Measurements from ENCODE around the gene HHAT. TPM values are rescaled to one million over a fixed set of nuclear protein-coding genes. Genes with fewer than 3 reads are reported as not detected.
A peak's percentile ranks its signal among the peaks of the same experiment; 100 is the strongest.

HHAT gene
- total RNA-seq, 4 donors from 2014 or later: 0.31 to 0.33 (median 0.33) TPM; not detected in 1

DNA sequence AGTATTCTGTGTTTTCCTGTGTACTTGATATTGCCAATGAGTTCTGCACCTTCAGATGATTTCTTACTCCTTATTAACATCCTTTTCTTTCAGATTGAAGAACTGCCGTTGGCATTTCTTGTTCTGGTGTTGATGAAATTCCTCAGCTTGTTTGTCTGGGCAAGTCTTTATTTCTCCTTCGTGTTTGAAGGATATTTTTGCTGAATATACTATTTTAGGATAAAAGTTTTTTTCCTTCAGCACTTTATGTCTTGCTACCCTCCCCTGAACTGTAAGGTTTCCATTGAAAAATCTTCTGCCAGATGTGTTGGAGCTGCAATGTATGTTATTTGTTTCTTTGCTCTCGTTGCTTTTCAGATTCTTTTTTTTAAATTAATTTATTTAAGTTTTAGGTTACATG, 265.9 kb downstream of the HHAT start:
- H3K27ac ChIP-seq: no peak overlapping the region
- no peak for DNase-seq
- no peaks in the 10 kb centered on the region for H3K4me1 ChIP-seq
- no peak overlapping the region for H3K4me3 ChIP-seq
- in situ Hi-C loops (cut with MboI; ENCODE audit: low sequenced_read_pairs in 4 of 4) (loop anchor here in 2 of 4 donors (25.0 kb wide), 2 partner anchors 543 to 1068 kb away; partner anchors contain the start of gene KCNH1 (in 2 of the 2)), intact Hi-C loops (cut with DNase I; ENCODE audit: low total_unique reads) (loop anchor here (5.0 kb wide), 1 partner anchor 538 kb away; the partner anchor contains the start of gene KCNH1)
- no peak for ATAC-seq
- no peaks in the 10 kb centered on the region for H3K27me3 ChIP-seq
- no peaks in the 10 kb centered on the region for H3K9me3 ChIP-seq
- TF ChIP-seq CTCF (IDR thresholded peaks at IDR 0.05 in 4 of 5, conservative IDR thresholded peaks at IDR 0.05 in 1 of 5) (no peak), POLR2A (IDR thresholded peaks at IDR 0.05) (no peak)
- H3K36me3 ChIP-seq: no peaks in the 10 kb centered on the region

DNA sequence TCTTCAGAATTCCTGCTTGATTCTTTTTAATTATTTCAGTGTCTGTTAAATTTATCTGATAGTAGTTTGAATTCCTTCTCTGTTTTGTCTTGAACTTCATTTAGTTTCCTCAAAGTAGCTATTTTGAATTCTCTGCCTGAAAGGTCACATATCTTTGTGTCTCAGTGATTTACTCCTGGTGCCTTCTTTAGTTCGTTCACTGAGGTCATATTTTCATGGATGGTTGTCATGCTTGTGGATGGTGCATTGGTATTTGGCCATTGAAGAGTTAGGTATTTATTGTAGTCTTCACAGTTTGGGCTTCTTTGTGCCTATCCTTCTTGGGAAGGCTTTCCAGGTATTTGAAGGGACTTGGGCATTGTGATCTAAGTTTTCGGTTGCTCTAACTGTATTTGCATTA, 267.9 kb downstream of the HHAT start:
- no peak for TF ChIP-seq POLR2A (IDR thresholded peaks at IDR 0.05)

DNA sequence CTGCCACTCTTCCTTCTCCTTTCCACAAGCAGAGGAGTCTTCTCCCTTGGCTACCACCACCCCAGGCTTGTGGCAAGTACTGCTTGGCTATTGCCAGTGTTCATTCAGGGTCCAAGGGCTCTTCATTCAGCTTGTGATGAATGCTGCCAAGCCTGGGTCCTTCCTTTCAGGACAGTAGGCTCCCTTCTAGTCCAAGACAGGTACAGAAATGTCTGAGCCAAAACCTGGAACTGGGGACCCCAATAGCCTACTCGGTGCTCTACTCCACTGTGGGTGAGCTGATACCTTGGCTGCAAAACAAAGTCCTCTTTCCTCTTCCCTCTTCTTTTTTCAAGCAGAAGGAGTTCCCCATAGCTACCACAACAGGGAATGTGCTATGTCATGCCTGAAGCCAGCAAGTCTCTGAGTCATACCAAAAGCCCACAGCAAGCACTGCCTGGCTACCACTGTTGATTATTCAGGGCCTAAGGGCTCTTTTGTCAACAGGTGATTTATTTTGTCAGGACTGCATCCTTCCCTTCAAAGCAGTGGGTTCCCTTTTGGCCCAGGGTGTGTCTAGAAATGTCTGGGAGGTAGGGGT, 268.9 kb downstream of the HHAT start:
- Histone ChIP-seq H3K27me3 (no peaks in the 10 kb centered on the region), H3K27ac (peak overlapping the region; percentile 3 to 58 (median 18))
- peak in 1 of 2 donors; percentile 36 for ATAC-seq

More for the DNA sequence above, 267.9 kb downstream of the HHAT start:
- ATAC-seq: no peak
- no peak for DNase-seq
- in situ Hi-C loops (cut with MboI; ENCODE audit: low sequenced_read_pairs in 4 of 4): loop anchor here in 2 of 4 donors (25.0 kb wide), 2 partner anchors 541 to 1066 kb away; partner anchors contain the start of gene KCNH1 (in 2 of the 2)
- H3K9me3 ChIP-seq: no peaks in the 10 kb centered on the region
- no peaks in the 10 kb centered on the region for H3K4me1 ChIP-seq
- H3K27ac ChIP-seq: no peak overlapping the region
- intact Hi-C loops (cut with DNase I; ENCODE audit: low total_unique reads): loop anchor here (5.0 kb wide), 1 partner anchor 536 kb away; the partner anchor contains the start of gene KCNH1
- no peaks in the 10 kb centered on the region for H3K27me3 ChIP-seq
- no peaks in the 10 kb centered on the region for H3K36me3 ChIP-seq
- no peak overlapping the region for H3K4me3 ChIP-seq

DNA sequence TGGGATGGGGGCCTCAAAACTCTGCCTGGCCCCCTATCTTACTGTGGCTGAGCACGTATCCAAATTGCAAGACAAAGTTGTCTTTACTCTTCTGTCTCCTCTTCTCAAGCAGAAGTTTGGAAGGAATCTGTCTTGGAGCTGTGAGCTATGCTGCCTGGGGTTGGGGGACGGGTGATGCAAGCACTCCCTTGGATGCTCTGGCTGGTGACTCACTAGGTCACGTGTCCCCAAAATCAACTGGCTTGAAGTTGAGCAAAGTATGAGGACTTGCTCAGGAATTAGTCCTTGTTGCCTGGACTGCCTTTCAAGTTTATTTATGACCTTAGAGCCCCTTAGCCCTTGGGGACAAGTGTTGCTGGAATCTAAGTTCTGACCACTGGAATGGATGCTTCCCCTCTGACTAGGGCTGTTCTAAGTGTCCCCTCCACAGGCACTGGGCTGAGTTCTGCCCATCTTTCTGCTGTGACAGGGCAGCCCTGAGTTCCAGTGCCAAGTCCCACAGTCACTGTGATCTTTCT, 269.5 kb downstream of the HHAT start:
- DNase-seq: peak; percentile 41 to 72
- no peaks in the 10 kb centered on the region for H3K4me1 ChIP-seq

More for the DNA sequence above, 268.9 kb downstream of the HHAT start:
- H3K4me1 ChIP-seq: no peaks in the 10 kb centered on the region
- no peaks in the 10 kb centered on the region for H3K36me3 ChIP-seq
- peak in 1 of 2 donors; percentile 15 for DNase-seq
- TF ChIP-seq CTCF (IDR thresholded peaks at IDR 0.05 in 4 of 5, conservative IDR thresholded peaks at IDR 0.05 in 1 of 5) (no peak), POLR2A (IDR thresholded peaks at IDR 0.05) (no peak)
- intact Hi-C loops (cut with DNase I; ENCODE audit: low total_unique reads) (loop anchor here (5.0 kb wide), 1 partner anchor 535 kb away; the partner anchor contains the start of gene KCNH1), in situ Hi-C loops (cut with MboI; ENCODE audit: low sequenced_read_pairs in 4 of 4) (loop anchor here in 2 of 4 donors (25.0 kb wide), 2 partner anchors 540 to 1065 kb away; partner anchors contain the start of gene KCNH1 (in 2 of the 2))
- H3K9me3 ChIP-seq: no peaks in the 10 kb centered on the region
- no peak overlapping the region for H3K4me3 ChIP-seq

More for the DNA sequence above, 269.5 kb downstream of the HHAT start:
- intact Hi-C loops (cut with DNase I; ENCODE audit: low total_unique reads) (loop anchor here (5.0 kb wide), 1 partner anchor 534 kb away; the partner anchor contains the start of gene KCNH1), in situ Hi-C loops (cut with MboI; ENCODE audit: low sequenced_read_pairs in 4 of 4) (loop anchor here in 2 of 4 donors (25.0 kb wide), 2 partner anchors 539 to 1064 kb away; partner anchors contain the start of gene KCNH1 (in 2 of the 2))
- Histone ChIP-seq H3K27ac (peak overlapping the region; percentile 3 to 58 (median 18)), H3K36me3 (no peaks in the 10 kb centered on the region), H3K27me3 (no peaks in the 10 kb centered on the region), H3K4me3 (no peak overlapping the region), H3K9me3 (no peaks in the 10 kb centered on the region)
- ATAC-seq: peak; percentile 74 to 93
- TF ChIP-seq POLR2A (IDR thresholded peaks at IDR 0.05) (no peak), CTCF (IDR thresholded peaks at IDR 0.05 in 4 of 5, conservative IDR thresholded peaks at IDR 0.05 in 1 of 5) (no peak)

Data from gastrocnemius medialis (tissue), 4 donors.